K562 (cell line): ENCODE data around the gene CEL. TPM values are rescaled to one million over a fixed set of nuclear protein-coding genes. Genes with fewer than 3 reads are reported as not detected.

Source experiments
- ATAC-seq: fragments of 200-7000 bp; cut with Tn5 transposase; 3 replicates; pipeline ENCODE4 v1.9.1; 2020; ENCODE audit warnings: moderate library complexity
- BruUV-seq: library from RNA; stranded (reverse); fragments of 400-500 nt; replicated peaks from 2 replicates; lab custom pipeline; 2021; lab: Mats Ljungman, UMichigan
- CTCF ChIA-PET: fragments of 300-600 bp; formaldehyde crosslinking; extraction: SDS; loops from one replicate; lab custom pipeline; 2021; ENCODE audit warnings: low intra/inter-chr PET ratio; lab: Yijun Ruan, JAX
- POLR2A ChIA-PET: fragments of 300-600, 350-650 bp; sonication (Branson Sonifier 250); formaldehyde crosslinking; extraction: SDS; loops from one replicate; lab custom pipeline; 2021; ENCODE audit warnings: antibody characterized with exemption, inconsistent platforms; lab: Yijun Ruan, JAX
- DNase-seq, 4 experiments: peaks; one replicate each; pipeline versions ENCODE4 v3.0.0 to v3.0.0-alpha.2; 2011 to 2018; ENCODE audit warnings: low spot score in 3 of 4, mixed read lengths in 3 of 4; ENCODE audit errors: extremely low read depth in 1 of 4
- FAIRE-seq: peaks from 2 replicates; lab custom pipeline; 2011; peaks lifted over from hg19 to GRCh38; lab: Jason Lieb, UNC
- H2AFZ ChIP-seq: 2 replicates; pipeline ENCODE4 v1.6.0; 2011; ENCODE audit warnings: low read depth, low read length, control low read depth, inconsistent platforms
- H3K27ac ChIP-seq: fragments of 200-600 bp; 3 replicates; pipeline ENCODE4 v1.8.0; 2011; ENCODE audit warnings: low read depth, mild to moderate bottlenecking, control low read depth, inconsistent platforms, low read length, moderate library complexity, mixed read lengths; ENCODE audit errors: extremely low read depth
- H3K27me3 ChIP-seq, 2 experiments: fragments of 300-600 bp in 1 of 2; 2 replicates in 1 of 2; 3 replicates in 1 of 2; pipeline versions ENCODE4 v1.6.0 to v1.8.0; 2011; ENCODE audit warnings: inconsistent platforms in 2 of 2, low read length in 2 of 2, mild to moderate bottlenecking in 1 of 2, mixed read lengths in 1 of 2, moderate library complexity in 1 of 2; ENCODE audit not compliant: control insufficient read depth in 2 of 2, insufficient read depth in 2 of 2
- H3K36me3 ChIP-seq: fragments of 300-600 bp; 3 replicates; pipeline ENCODE4 v1.8.0; 2011; ENCODE audit warnings: mild to moderate bottlenecking, low read length, inconsistent platforms; ENCODE audit not compliant: control insufficient read depth, insufficient read depth
- H3K4me1 ChIP-seq, 2 experiments: fragments of 200-600 bp in 1 of 2; replicated peaks in 1 of 2; 2 replicates in 1 of 2; 3 replicates in 1 of 2; pipeline versions ENCODE4 v1.5.1 to v1.8.0; 2011; ENCODE audit warnings: inconsistent platforms in 2 of 2, low read length in 2 of 2, mild to moderate bottlenecking in 1 of 2, mixed read lengths in 1 of 2, moderate library complexity in 1 of 2; ENCODE audit not compliant: control insufficient read depth in 2 of 2, insufficient read depth in 2 of 2
- H3K4me2 ChIP-seq: 2 replicates; pipeline ENCODE4 v1.6.1; 2011; ENCODE audit warnings: low read length, control low read depth, inconsistent platforms, mixed read lengths; ENCODE audit not compliant: insufficient read depth
- H3K4me3 ChIP-seq: fragments of 200-600 bp; sonication (generic), shearing (Covaris generic); 2 replicates; pipeline ENCODE4 v1.5.1; 2016; ENCODE audit warnings: control low read depth, inconsistent platforms
- H3K79me2 ChIP-seq: fragments of 200-600 bp; 3 replicates; pipeline ENCODE4 v1.8.0; 2011; ENCODE audit warnings: low read length, inconsistent platforms; ENCODE audit not compliant: control insufficient read depth, insufficient read depth
- H3K9ac ChIP-seq, 2 experiments: 2 replicates each; pipeline versions ENCODE4 v1.6.0 to v1.6.1; 2011; ENCODE audit warnings: low read depth in 2 of 2, low read length in 2 of 2, control low read depth in 1 of 2, inconsistent platforms in 1 of 2, mild to moderate bottlenecking in 1 of 2, mixed read lengths in 1 of 2; ENCODE audit not compliant: insufficient read depth in 1 of 2
- H3K9me1 ChIP-seq: one replicate; pipeline ENCODE4 v1.6.0; 2011; ENCODE audit warnings: inconsistent platforms, mild to moderate bottlenecking, low read length, moderate library complexity; ENCODE audit not compliant: control insufficient read depth, insufficient read depth
- H3K9me3 ChIP-seq: replicated peaks from 2 replicates; pipeline ENCODE4 v1.5.1; 2011; ENCODE audit warnings: low read depth, low read length, inconsistent platforms; ENCODE audit not compliant: control insufficient read depth, insufficient read depth
- H4K20me1 ChIP-seq: replicated peaks from 2 replicates; pipeline ENCODE4 v1.6.1; 2011; ENCODE audit warnings: low read length, inconsistent platforms, mixed read lengths; ENCODE audit not compliant: control insufficient read depth, insufficient read depth
- ARID2 ChIP-seq: fragments of 450-650 bp; IDR thresholded peaks from 2 replicates; pipeline ENCODE4 v1.6.1; 2017; ENCODE audit warnings: antibody characterized with exemption, mild to moderate bottlenecking
- CREB1 ChIP-seq, 2 experiments: sonication (generic) in 1 of 2; formaldehyde crosslinking in 1 of 2; IDR thresholded peaks; 2 replicates each; pipeline versions ENCODE4 v1.6.1 to v1.8.0; 2012 to 2022; ENCODE audit warnings: inconsistent platforms in 1 of 2, mild to moderate bottlenecking in 1 of 2, missing genetic modification reagents in 1 of 2, moderate library complexity in 1 of 2
- DNMT1 ChIP-seq: fragments of 450-650 bp; IDR thresholded peaks from 2 replicates; pipeline ENCODE4 v1.6.1; 2016; ENCODE audit warnings: antibody characterized with exemption, mild to moderate bottlenecking
- PHF20 ChIP-seq: fragments of 450-650 bp; IDR thresholded peaks from 2 replicates; pipeline ENCODE4 v1.6.1; 2018; ENCODE audit not compliant: partially characterized antibody
- PHF21A ChIP-seq: fragments of 450-650 bp; IDR thresholded peaks from 2 replicates; pipeline ENCODE4 v1.6.1; 2017; ENCODE audit warnings: low read depth, borderline replicate concordance
- POU5F1 ChIP-seq: fragments of 150-350 bp; IDR thresholded peaks from 2 replicates; pipeline ENCODE4 v1.6.1; 2014; ENCODE audit warnings: borderline replicate concordance, low read length, low read depth, mild to moderate bottlenecking; ENCODE audit not compliant: partially characterized antibody
- RFX5 ChIP-seq: IDR thresholded peaks from 2 replicates; pipeline ENCODE4 v1.6.1; 2011; ENCODE audit warnings: low read depth, mild to moderate bottlenecking, improper control_type of control experiment, low read length
- XRCC4 ChIP-seq: IDR thresholded peaks from one replicate; pipeline ENCODE4 v1.6.1; 2011; ENCODE audit not compliant: insufficient read depth, insufficient read length; ENCODE audit errors: extremely low read depth
- ZNF124 ChIP-seq: sonication (generic); formaldehyde crosslinking; IDR thresholded peaks from 2 replicates; pipeline ENCODE4 v1.8.1; 2022; ENCODE audit warnings: missing genetic modification reagents
- ZNF274 ChIP-seq: IDR thresholded peaks from 2 replicates; pipeline ENCODE4 v1.6.1; 2011; ENCODE audit warnings: low read depth, mild to moderate bottlenecking, low read length, moderate library complexity, borderline replicate concordance
- WGBS: fragments of 100-300 bp; shearing (Covaris generic); methylation state at CpG from one replicate; pipeline ENCODE4 v1.1.6; 2016; ENCODE audit warnings: low coverage, mixed read lengths; ENCODE audit not compliant: insufficient coverage; ENCODE audit errors: missing lambda C conversion rate; 5-methylcytosine and 5-hydroxymethylcytosine counted together
- in situ Hi-C: fragments of 300-500 bp; cut with MboI; formaldehyde crosslinking; loops from 4 replicates; pipeline ENCODE4 v1.15.0; 2018; ENCODE audit warnings: inconsistent platforms, mixed read lengths
- intact Hi-C: fragments of 100-400 bp; cut with micrococcal nuclease; formaldehyde crosslinking; loops from 2 replicates; pipeline ENCODE4 v1.14.2; 2022
- polyA plus RNA-seq, 8 experiments: library from polyadenylated mRNA; depleted of rRNA in 4 of 8; stranded (reverse) in 5 of 8; unstranded in 3 of 8; fragments of >200 nt; fragmentation: Nextera tagmentation in 2 of 8; fragmentation: Illumina TruSeq in 1 of 8; extraction: Ambion mirVana in 2 of 8; extraction: Trizol in 1 of 8; gene quantifications; 2 replicates each; pipeline versions ENCODE4 v1.2.1 to v1.2.3, GENCODE V29; 2011 to 2014; ENCODE audit warnings: inconsistent platforms in 1 of 8, missing spikeins in 1 of 8
- total RNA-seq, 7 experiments: library from RNA; depleted of rRNA in 6 of 7; stranded (reverse); fragments of >200 nt in 6 of 7; fragmentation: Illumina TruSeq in 2 of 7; extraction: Trizol in 2 of 7; gene quantifications; 2 replicates each; pipeline versions ENCODE4 v1.2.1 to v1.2.3, GENCODE V29; 2011 to 2021; ENCODE audit warnings: low replicate concordance in 1 of 7
- TF ChIP-seq, protein P1 (sequence below): fragments of 250-450 bp; sonication (Bioruptor Pico); IDR thresholded peaks from 2 replicates; pipeline ENCODE4 v1.5.0; 2021
- TF ChIP-seq, protein P2 (sequence below): fragments of 450-650 bp; formaldehyde crosslinking; IDR thresholded peaks from 2 replicates; pipeline ENCODE4 v1.4.0; 2020; ENCODE audit warnings: mild to moderate bottlenecking, moderate library complexity
- TF ChIP-seq, protein P3 (sequence below): fragments of 250-450 bp; sonication (Bioruptor Pico); IDR thresholded peaks from 2 replicates; pipeline ENCODE4 v1.5.0; 2022; ENCODE audit warnings: mild to moderate bottlenecking

CEL gene
- total and polyA plus RNA-seq, 9 of the 15 experiments (the other 6 are each of a cell fraction or from before 2014, with no cell fraction given), result 0.09 to 3.0 (median 0.51) TPM; not detected in 2

DNA sequence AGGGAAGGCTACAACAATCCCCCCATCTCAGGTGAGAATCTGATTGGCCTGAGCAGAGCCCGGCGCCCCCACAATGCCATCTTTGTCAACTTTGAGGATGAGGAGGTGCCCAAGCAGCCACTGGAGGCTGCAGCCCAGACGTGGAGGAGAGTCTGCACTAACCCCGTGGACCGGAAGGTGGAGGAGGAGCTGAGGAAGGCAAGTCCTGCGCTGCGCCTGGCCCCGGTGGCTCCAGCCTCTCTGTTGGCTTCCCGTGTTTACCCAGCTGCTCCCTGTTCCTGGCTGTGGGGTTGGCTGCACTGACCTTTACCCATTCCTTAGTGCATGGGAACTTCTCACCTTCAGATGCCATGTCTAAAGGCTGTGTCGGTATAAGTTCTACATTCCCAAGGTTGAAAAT is 11.0 kb upstream of the CEL start:
- intact Hi-C loops, result no loop called here
- TF ChIP-seq PHF21A (no peak), RFX5 (no peak), DNMT1 (no peak), XRCC4 (no peak), ZNF274 (no peak), ARID2 (no peak), ZNF124 (CRISPR knock-in tag) (no peak), POU5F1 (no peak), CREB1 (IDR thresholded peaks at IDR 0.05) (no peak), CREB1 (CRISPR knock-in tag; IDR thresholded peaks at IDR 0.05) (no peak), PHF20 (no peak)
- TF ChIP-seq, protein P1, sequence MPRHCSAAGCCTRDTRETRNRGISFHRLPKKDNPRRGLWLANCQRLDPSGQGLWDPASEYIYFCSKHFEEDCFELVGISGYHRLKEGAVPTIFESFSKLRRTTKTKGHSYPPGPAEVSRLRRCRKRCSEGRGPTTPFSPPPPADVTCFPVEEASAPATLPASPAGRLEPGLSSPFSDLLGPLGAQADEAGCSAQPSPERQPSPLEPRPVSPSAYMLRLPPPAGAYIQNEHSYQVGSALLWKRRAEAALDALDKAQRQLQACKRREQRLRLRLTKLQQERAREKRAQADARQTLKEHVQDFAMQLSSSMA (CRISPR knock-in tag), result no peak
- TF ChIP-seq, protein P2, sequence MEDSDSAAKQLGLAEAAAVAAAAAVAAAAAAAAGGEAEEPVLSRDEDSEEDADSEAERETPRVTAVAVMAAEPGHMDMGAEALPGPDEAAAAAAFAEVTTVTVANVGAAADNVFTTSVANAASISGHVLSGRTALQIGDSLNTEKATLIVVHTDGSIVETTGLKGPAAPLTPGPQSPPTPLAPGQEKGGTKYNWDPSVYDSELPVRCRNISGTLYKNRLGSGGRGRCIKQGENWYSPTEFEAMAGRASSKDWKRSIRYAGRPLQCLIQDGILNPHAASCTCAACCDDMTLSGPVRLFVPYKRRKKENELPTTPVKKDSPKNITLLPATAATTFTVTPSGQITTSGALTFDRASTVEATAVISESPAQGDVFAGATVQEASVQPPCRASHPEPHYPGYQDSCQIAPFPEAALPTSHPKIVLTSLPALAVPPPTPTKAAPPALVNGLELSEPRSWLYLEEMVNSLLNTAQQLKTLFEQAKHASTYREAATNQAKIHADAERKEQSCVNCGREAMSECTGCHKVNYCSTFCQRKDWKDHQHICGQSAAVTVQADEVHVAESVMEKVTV (CRISPR knock-in tag), result no peak
- TF ChIP-seq, protein P3, sequence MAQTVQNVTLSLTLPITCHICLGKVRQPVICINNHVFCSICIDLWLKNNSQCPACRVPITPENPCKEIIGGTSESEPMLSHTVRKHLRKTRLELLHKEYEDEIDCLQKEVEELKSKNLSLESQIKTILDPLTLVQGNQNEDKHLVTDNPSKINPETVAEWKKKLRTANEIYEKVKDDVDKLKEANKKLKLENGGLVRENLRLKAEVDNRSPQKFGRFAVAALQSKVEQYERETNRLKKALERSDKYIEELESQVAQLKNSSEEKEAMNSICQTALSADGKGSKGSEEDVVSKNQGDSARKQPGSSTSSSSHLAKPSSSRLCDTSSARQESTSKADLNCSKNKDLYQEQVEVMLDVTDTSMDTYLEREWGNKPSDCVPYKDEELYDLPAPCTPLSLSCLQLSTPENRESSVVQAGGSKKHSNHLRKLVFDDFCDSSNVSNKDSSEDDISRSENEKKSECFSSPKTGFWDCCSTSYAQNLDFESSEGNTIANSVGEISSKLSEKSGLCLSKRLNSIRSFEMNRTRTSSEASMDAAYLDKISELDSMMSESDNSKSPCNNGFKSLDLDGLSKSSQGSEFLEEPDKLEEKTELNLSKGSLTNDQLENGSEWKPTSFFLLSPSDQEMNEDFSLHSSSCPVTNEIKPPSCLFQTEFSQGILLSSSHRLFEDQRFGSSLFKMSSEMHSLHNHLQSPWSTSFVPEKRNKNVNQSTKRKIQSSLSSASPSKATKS, result no peak
- H3K27ac ChIP-seq, result no peak overlapping the region
- peaks cover 92% of the 10 kb centered on the region for H3K36me3 ChIP-seq
- ChIA-PET CTCF (no interaction called here), POLR2A (interaction anchor here (1.8 kb wide), 1 partner anchor 20 kb away, joined by 5 read pairs; the partner anchor contains the start of gene GTF3C5)
- peak overlapping the region in 1 of 2 experiments; percentile 52; a peak in 1 of 4 replicates for H3K9ac ChIP-seq
- ATAC-seq (no peak), FAIRE-seq (no peak), DNase-seq (no peak)
- in situ Hi-C loops, result no loop called here
- no TSS peak for BruUV-seq
- no peaks in the 10 kb centered on the region for H3K9me1 ChIP-seq
- no peaks in the 10 kb centered on the region for H3K27me3 ChIP-seq
- WGBS, result 87% methylated on average over 7 of the region's 10 CpGs
- H3K4me3 ChIP-seq, result no peak overlapping the region
- 0 out of 2 replicates have a peak, but pooled peaks cover 4% of the 10 kb centered on the region for H4K20me1 ChIP-seq
- H3K79me2 ChIP-seq, result no peaks in the 10 kb centered on the region
- H3K9me3 ChIP-seq, result no peaks in the 10 kb centered on the region
- H3K4me1 ChIP-seq, result peaks cover 0 to 15% of the 10 kb centered on the region in 2 experiments; a peak in 2 of 5 replicates
- H2AFZ ChIP-seq, result no peak overlapping the region
- H3K4me2 ChIP-seq, result no peak overlapping the region
